ENCODE measurements around the gene BACH2.

- no peak for TF ChIP-seq CTCF (conservative IDR thresholded peaks at IDR 0.05)
- TF ChIP-seq ZFX (IDR thresholded peaks at IDR 0.05) = no peak
Observed at GRCh38 chr6:90131125-90131524, 165.5 kb downstream of the BACH2 start.

All from C4-2B (cell line).